ENCODE results near the gene SLC6A6.

DNA sequence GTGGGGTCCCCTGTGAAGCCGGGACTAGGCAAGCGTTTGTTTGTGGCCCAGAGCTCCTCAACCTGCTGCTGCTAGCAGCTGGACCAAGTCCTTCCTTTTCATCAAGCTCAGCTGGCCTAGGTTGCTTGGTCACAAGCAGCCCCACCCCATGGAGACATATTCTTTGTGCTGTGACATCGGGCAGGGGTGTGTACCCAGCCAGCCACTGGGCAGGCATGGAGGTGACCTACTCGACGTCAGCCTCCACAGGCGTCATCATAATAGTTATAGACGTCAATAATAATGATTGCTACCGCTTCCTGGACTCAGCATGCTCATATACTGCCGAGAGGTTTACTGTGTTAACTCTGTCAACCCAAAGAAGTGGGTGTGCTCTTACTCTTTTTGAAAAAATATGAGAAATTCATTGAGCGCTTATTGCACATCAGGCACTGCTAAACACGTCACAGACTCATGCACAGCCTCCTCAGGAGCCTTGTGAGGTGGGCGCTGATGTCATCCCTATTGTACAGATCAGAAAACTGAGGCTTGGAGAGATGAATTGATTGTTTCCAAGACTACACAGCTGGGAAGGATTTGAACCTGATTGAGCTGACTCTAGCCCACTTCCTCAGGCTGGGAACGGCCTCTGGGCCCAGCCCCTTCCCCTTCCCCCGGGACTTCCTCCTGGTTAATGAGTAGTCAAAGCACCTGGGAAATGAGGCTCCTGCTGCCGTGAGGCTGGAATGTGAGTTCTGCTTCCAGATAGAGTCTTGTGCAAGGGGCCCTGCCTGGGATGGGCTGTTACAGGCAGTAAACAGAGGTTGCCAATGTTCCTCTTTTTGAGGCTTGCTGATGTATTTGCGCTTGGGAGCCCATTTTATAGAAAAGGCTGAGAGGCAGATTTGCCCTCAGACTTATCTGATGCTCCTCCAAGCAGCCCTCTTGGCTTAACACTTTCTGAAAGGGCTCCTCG, 16.2 kb downstream of the SLC6A6 start:
- TF ChIP-seq EZH2 (IDR thresholded peaks at IDR 0.05; ENCODE audit: insufficient read depth, poor library complexity, severe bottlenecking) (no peak), EZH2phosphoT487 (IDR thresholded peaks at IDR 0.05; ENCODE audit: insufficient read depth, low read depth) (no peak)
